ENCODE data around the gene CCDC88B. TPM values are rescaled to one million over a fixed set of nuclear protein-coding genes. Genes with fewer than 3 reads are reported as not detected.
A peak's percentile ranks its signal among the peaks of the same experiment; 100 is the strongest.

Gene CCDC88B
- total and polyA plus RNA-seq, 12 donors = 4.2 to 42.7 (median 7.0) TPM

GRCh38 chr11:64342869-64343745 lies 3.1 kb downstream of the CCDC88B start:
- Histone ChIP-seq H3K4me1 (peaks cover 5 to 31% (median 11%) of the 10 kb centered on the region in 9 donors), H3K27me3 (peaks cover 0 to 2% (median 0%) of the 10 kb centered on the region in 7 donors), H3K27ac (no peak overlapping the region), H3K9me3 (no peaks in the 10 kb centered on the region), H3K4me3 (peak overlapping the region in 8 of 10 donors; percentile 19 to 55 (median 48)), H3K36me3 (peaks cover 0 to 22% (median 0%) of the 10 kb centered on the region in 9 donors)
- ATAC-seq (peak in 5 of 8 donors; percentile 1 to 10 (median 9)), DNase-seq (no peak)
- intact Hi-C loops (cut with DNase I) = no loop called here
- 51 to 63% methylated on average over 28 to 29 of the region's 29 CpGs for whole genome bisulfite sequencing, 2 donors
- TF ChIP-seq, protein P1, sequence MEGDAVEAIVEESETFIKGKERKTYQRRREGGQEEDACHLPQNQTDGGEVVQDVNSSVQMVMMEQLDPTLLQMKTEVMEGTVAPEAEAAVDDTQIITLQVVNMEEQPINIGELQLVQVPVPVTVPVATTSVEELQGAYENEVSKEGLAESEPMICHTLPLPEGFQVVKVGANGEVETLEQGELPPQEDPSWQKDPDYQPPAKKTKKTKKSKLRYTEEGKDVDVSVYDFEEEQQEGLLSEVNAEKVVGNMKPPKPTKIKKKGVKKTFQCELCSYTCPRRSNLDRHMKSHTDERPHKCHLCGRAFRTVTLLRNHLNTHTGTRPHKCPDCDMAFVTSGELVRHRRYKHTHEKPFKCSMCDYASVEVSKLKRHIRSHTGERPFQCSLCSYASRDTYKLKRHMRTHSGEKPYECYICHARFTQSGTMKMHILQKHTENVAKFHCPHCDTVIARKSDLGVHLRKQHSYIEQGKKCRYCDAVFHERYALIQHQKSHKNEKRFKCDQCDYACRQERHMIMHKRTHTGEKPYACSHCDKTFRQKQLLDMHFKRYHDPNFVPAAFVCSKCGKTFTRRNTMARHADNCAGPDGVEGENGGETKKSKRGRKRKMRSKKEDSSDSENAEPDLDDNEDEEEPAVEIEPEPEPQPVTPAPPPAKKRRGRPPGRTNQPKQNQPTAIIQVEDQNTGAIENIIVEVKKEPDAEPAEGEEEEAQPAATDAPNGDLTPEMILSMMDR (IDR thresholded peaks at IDR 0.05) = no peak

GRCh38 chr11:64343767-64344559 lies 4.0 kb downstream of the CCDC88B start:
- peaks cover 0 to 22% (median 0%) of the 10 kb centered on the region in 9 donors for H3K36me3 ChIP-seq
- H3K4me1 ChIP-seq = peaks cover 5 to 31% (median 11%) of the 10 kb centered on the region in 9 donors
- peak in 4 of 8 donors; percentile 8 to 25 (median 17) for ATAC-seq
- TF ChIP-seq, protein P1 (IDR thresholded peaks at IDR 0.05) = peak in 7 of 9 donors; percentile 29 to 44 (median 34)
- no peaks in the 10 kb centered on the region for H3K9me3 ChIP-seq
- intact Hi-C loops (cut with DNase I) = no loop called here
- H3K27ac ChIP-seq = no peak overlapping the region
- H3K27me3 ChIP-seq = peaks cover 0 to 2% (median 0%) of the 10 kb centered on the region in 7 donors
- no peak overlapping the region for H3K4me3 ChIP-seq
- no peak for DNase-seq
- 84% methylated on average over 18 of the region's 18 CpGs for WGBS, 2 donors

GRCh38 chr11:64344787-64345186 lies 4.8 kb downstream of the CCDC88B start:
- Histone ChIP-seq H3K27me3 (peaks cover 0 to 2% (median 0%) of the 10 kb centered on the region in 7 donors), H3K27ac (no peak overlapping the region), H3K9me3 (no peaks in the 10 kb centered on the region), H3K4me1 (peaks cover 5 to 30% (median 11%) of the 10 kb centered on the region in 9 donors), H3K36me3 (peaks cover 0 to 25% (median 0%) of the 10 kb centered on the region in 9 donors), H3K4me3 (no peak overlapping the region)
- TF ChIP-seq, protein P1 (IDR thresholded peaks at IDR 0.05) = no peak
- WGBS, 2 donors = 94 to 95% methylated on average over 25 to 28 of the region's 28 CpGs
- DNase-seq (no peak), ATAC-seq (no peak)
- intact Hi-C loops (cut with DNase I) = no loop called here

- Histone ChIP-seq H3K4me3 (no peak overlapping the region), H3K27ac (no peak overlapping the region), H3K4me1 (peaks cover 0 to 20% (median 4%) of the 10 kb centered on the region in 9 donors), H3K27me3 (no peaks in the 10 kb centered on the region), H3K36me3 (peaks cover 0 to 29% (median 0%) of the 10 kb centered on the region in 9 donors), H3K9me3 (no peaks in the 10 kb centered on the region)
- TF ChIP-seq, protein P1 (IDR thresholded peaks at IDR 0.05) = no peak
- intact Hi-C loops (cut with DNase I) = no loop called here
- 87 to 90% methylated on average over 12 of the region's 12 CpGs for WGBS, 2 donors
- DNase-seq (no peak), ATAC-seq (no peak)
Measured at GRCh38 chr11:64347193-64347867, 7.3 kb downstream of the CCDC88B start.

Measured in heart right ventricle (tissue), 16 donors.